CD14-positive monocyte (primary cell): ENCODE data around the gene GRIN3B. TPM values are rescaled to one million over a fixed set of nuclear protein-coding genes. Genes with fewer than 3 reads are reported as not detected.

Source experiments
- DNase-seq, 3 donors: peaks; one replicate each; pipeline ENCODE4 v3.0.0-alpha.2; 2011 to 2022
- H2AFZ ChIP-seq: 2 replicates; pipeline ENCODE4 v1.6.0; 2012; ENCODE audit warnings: mild to moderate bottlenecking, low read depth, low read length, inconsistent platforms; ENCODE audit not compliant: insufficient read depth, poor library complexity, severe bottlenecking
- H3K27ac ChIP-seq, 2 donors: 1 replicate in 1 of 2; 2 replicates in 1 of 2; pipeline ENCODE4 v1.5.1; 2012 to 2013; ENCODE audit warnings: low read length in 2 of 2, control low read depth in 1 of 2, inconsistent platforms in 1 of 2, low read depth in 1 of 2, mild to moderate bottlenecking in 1 of 2
- H3K27me3 ChIP-seq, 2 donors: one replicate each; pipeline versions ENCODE4 v1.6.0 to v1.6.1; 2011 to 2013; ENCODE audit warnings: low read length in 2 of 2; ENCODE audit not compliant: control insufficient read depth in 2 of 2, insufficient read depth in 2 of 2
- H3K36me3 ChIP-seq, 2 donors: replicated peaks in 1 of 2; 1 replicate in 1 of 2; 2 replicates in 1 of 2; pipeline versions ENCODE4 v1.5.1 to v1.6.1; 2012 to 2013; ENCODE audit warnings: low read length in 2 of 2, control low read depth in 1 of 2, inconsistent platforms in 1 of 2, mild to moderate bottlenecking in 1 of 2; ENCODE audit not compliant: insufficient read depth in 2 of 2, control insufficient read depth in 1 of 2
- H3K4me1 ChIP-seq, 2 donors: 1 replicate in 1 of 2; 2 replicates in 1 of 2; pipeline versions ENCODE4 v1.5.1 to v1.6.1; 2012 to 2013; ENCODE audit warnings: low read length in 2 of 2, control low read depth in 1 of 2, inconsistent platforms in 1 of 2, mild to moderate bottlenecking in 1 of 2, moderate library complexity in 1 of 2; ENCODE audit not compliant: insufficient read depth in 2 of 2, control insufficient read depth in 1 of 2
- H3K4me2 ChIP-seq: replicated peaks from 2 replicates; pipeline ENCODE3; 2012; ENCODE audit warnings: low read length, moderate library complexity, mild to moderate bottlenecking; ENCODE audit not compliant: poor library complexity, severe bottlenecking; ENCODE audit errors: extremely low read depth
- H3K4me3 ChIP-seq, 3 experiments: fragments of 200-600 bp in 1 of 3; sonication (generic) in 1 of 3; replicated peaks in 1 of 3; 1 replicate in 2 of 3; 2 replicates in 1 of 3; pipeline ENCODE4 v1.5.1; 2011 to 2013; ENCODE audit warnings: low read length in 3 of 3, mild to moderate bottlenecking in 3 of 3, control low read depth in 2 of 3, low read depth in 2 of 3, inconsistent platforms in 1 of 3, moderate library complexity in 1 of 3
- H3K79me2 ChIP-seq: 2 replicates; pipeline ENCODE4 v1.6.0; 2012; ENCODE audit warnings: mild to moderate bottlenecking, control low read depth, inconsistent platforms, low read length, moderate library complexity; ENCODE audit not compliant: insufficient read depth
- H3K9ac ChIP-seq: 2 replicates; pipeline ENCODE4 v1.6.0; 2017; ENCODE audit warnings: low read length, mild to moderate bottlenecking; ENCODE audit not compliant: insufficient read depth, poor library complexity, severe bottlenecking
- H3K9me3 ChIP-seq, 2 donors: replicated peaks in 1 of 2; 1 replicate in 1 of 2; 2 replicates in 1 of 2; pipeline versions ENCODE4 v1.5.1 to v1.6.1; 2012 to 2013; ENCODE audit warnings: low read length in 2 of 2, control low read depth in 1 of 2; ENCODE audit not compliant: control insufficient read depth in 1 of 2, insufficient read depth in 1 of 2
- H4K20me1 ChIP-seq: 2 replicates; pipeline ENCODE4 v1.6.0; 2012; ENCODE audit warnings: mild to moderate bottlenecking, low read length, control low read depth, moderate library complexity; ENCODE audit not compliant: insufficient read depth
- H3K27ac Mint-ChIP-seq, 7 donors: one replicate each; pipeline ENCODE4 v1.8.0; 2020; ENCODE audit warnings: mild to moderate bottlenecking in 7 of 7, mixed read lengths in 7 of 7, moderate library complexity in 6 of 7, inconsistent platforms in 2 of 7
- H3K27me3 Mint-ChIP-seq, 3 donors: one replicate each; pipeline ENCODE4 v1.8.0; 2021 to 2022; ENCODE audit warnings: low read depth in 3 of 3, mild to moderate bottlenecking in 3 of 3, mixed read lengths in 3 of 3, moderate library complexity in 3 of 3, inconsistent platforms in 1 of 3
- H3K36me3 Mint-ChIP-seq, 2 donors: one replicate each; pipeline ENCODE4 v1.8.0; 2020; ENCODE audit warnings: mixed read lengths in 2 of 2, inconsistent platforms in 1 of 2, mild to moderate bottlenecking in 1 of 2
- H3K4me1 Mint-ChIP-seq: one replicate; pipeline ENCODE4 v1.8.0; 2020; ENCODE audit warnings: mild to moderate bottlenecking, mixed read lengths
- H3K4me3 Mint-ChIP-seq, 2 donors: one replicate each; pipeline ENCODE4 v1.8.0; 2020; ENCODE audit warnings: mild to moderate bottlenecking in 2 of 2, mixed read lengths in 2 of 2, moderate library complexity in 1 of 2
- H3K9me3 Mint-ChIP-seq, 7 donors: one replicate each; pipeline ENCODE4 v1.8.0; 2020 to 2022; ENCODE audit warnings: mixed read lengths in 7 of 7, mild to moderate bottlenecking in 6 of 7, moderate library complexity in 6 of 7, inconsistent platforms in 2 of 7
- WGBS: methylation state at CpG from one replicate; pipeline ENCODE4 v1.1.5; 2013; ENCODE audit warnings: missing lambda C conversion rate; ENCODE audit not compliant: insufficient coverage; 5-methylcytosine and 5-hydroxymethylcytosine counted together
- intact Hi-C, 2 donors: fragments of 100-400 bp; cut with micrococcal nuclease; formaldehyde crosslinking; loops; one replicate each; pipeline versions ENCODE4 v1.15.0 to v1.15.1; 2023
- polyA plus RNA-seq, 3 donors: library from polyadenylated mRNA; depleted of rRNA in 1 of 3; unstranded in 2 of 3; stranded (reverse) in 1 of 3; fragments of 300-500 nt in 2 of 3; fragments of >200 nt in 1 of 3; fragmentation: Illumina TruSeq in 2 of 3; gene quantifications; 1 replicate in 2 of 3; 2 replicates in 1 of 3; pipeline ENCODE4 v1.2.3, GENCODE V29; 2012 to 2021
- TF ChIP-seq, protein P1 (sequence below): fragments of 200-600 bp; IDR thresholded peaks from one replicate; pipeline ENCODE4 v1.8.0; 2022; ENCODE audit warnings: antibody characterized with exemption, mild to moderate bottlenecking

GRIN3B gene
- polyA plus RNA-seq, 3 donors: 0.13 to 0.27 TPM; not detected in 1

GRCh38 chr19:993361-993830 lies 6.8 kb upstream of the GRIN3B start:
- TF ChIP-seq, protein P1, sequence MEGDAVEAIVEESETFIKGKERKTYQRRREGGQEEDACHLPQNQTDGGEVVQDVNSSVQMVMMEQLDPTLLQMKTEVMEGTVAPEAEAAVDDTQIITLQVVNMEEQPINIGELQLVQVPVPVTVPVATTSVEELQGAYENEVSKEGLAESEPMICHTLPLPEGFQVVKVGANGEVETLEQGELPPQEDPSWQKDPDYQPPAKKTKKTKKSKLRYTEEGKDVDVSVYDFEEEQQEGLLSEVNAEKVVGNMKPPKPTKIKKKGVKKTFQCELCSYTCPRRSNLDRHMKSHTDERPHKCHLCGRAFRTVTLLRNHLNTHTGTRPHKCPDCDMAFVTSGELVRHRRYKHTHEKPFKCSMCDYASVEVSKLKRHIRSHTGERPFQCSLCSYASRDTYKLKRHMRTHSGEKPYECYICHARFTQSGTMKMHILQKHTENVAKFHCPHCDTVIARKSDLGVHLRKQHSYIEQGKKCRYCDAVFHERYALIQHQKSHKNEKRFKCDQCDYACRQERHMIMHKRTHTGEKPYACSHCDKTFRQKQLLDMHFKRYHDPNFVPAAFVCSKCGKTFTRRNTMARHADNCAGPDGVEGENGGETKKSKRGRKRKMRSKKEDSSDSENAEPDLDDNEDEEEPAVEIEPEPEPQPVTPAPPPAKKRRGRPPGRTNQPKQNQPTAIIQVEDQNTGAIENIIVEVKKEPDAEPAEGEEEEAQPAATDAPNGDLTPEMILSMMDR: no peak
- H3K27ac ChIP-seq: no peak overlapping the region
- peaks cover 13% of the 10 kb centered on the region for H4K20me1 ChIP-seq
- H3K36me3 ChIP-seq: peaks cover 10 to 14% of the 10 kb centered on the region in 2 donors
- H3K4me2 ChIP-seq: no peak overlapping the region
- 96% methylated on average over 17 of the region's 17 CpGs for WGBS
- Mint-ChIP-seq H3K9me3 (peaks cover 0 to 13% (median 2%) of the 10 kb centered on the region in 7 donors), H3K27me3 (peaks cover 29 to 39% (median 34%) of the 10 kb centered on the region in 3 donors), H3K4me3 (no peak overlapping the region), H3K36me3 (peaks cover 11 to 23% of the 10 kb centered on the region in 2 donors), H3K4me1 (peaks cover 6% of the 10 kb centered on the region), H3K27ac (no peak overlapping the region)
- DNase-seq: no peak
- intact Hi-C loops: no loop called here
- H3K4me1 ChIP-seq: peaks cover 7% of the 10 kb centered on the region in 2 donors
- no peak overlapping the region for H3K9ac ChIP-seq
- no peak overlapping the region for H2AFZ ChIP-seq
- H3K4me3 ChIP-seq: no peak overlapping the region
- peaks cover 5 to 35% of the 10 kb centered on the region in 2 donors for H3K27me3 ChIP-seq
- no peaks in the 10 kb centered on the region for H3K79me2 ChIP-seq
- H3K9me3 ChIP-seq: peaks cover 0 to 4% of the 10 kb centered on the region in 2 donors

GRCh38 chr19:993831-994393 lies 6.3 kb upstream of the GRIN3B start:
- no peak for DNase-seq
- TF ChIP-seq, protein P1: no peak
- Histone ChIP-seq H3K4me2 (no peak overlapping the region), H3K79me2 (no peaks in the 10 kb centered on the region), H4K20me1 (peaks cover 13% of the 10 kb centered on the region), H3K27me3 (peaks cover 6 to 40% of the 10 kb centered on the region in 2 donors), H3K4me1 (peaks cover 7% of the 10 kb centered on the region in 2 donors), H3K9me3 (peaks cover 0 to 4% of the 10 kb centered on the region in 2 donors), H3K27ac (no peak overlapping the region), H3K9ac (no peak overlapping the region), H2AFZ (no peak overlapping the region), H3K36me3 (peaks cover 7 to 11% of the 10 kb centered on the region in 2 donors), H3K4me3 (no peak overlapping the region)
- Mint-ChIP-seq H3K27ac (no peak overlapping the region), H3K4me3 (no peak overlapping the region), H3K27me3 (peaks cover 32 to 44% (median 37%) of the 10 kb centered on the region in 3 donors), H3K9me3 (peaks cover 0 to 13% (median 2%) of the 10 kb centered on the region in 7 donors), H3K4me1 (peaks cover 6% of the 10 kb centered on the region), H3K36me3 (peaks cover 6 to 17% of the 10 kb centered on the region in 2 donors)
- 96% methylated on average over 39 of the region's 43 CpGs for WGBS
- intact Hi-C loops: no loop called here
